NCI-H69 (cell line): ENCODE data around the gene QSOX2.

ENCODE experiments used
- DNase-seq: peaks from one replicate; lab custom pipeline; 2025; lab: John Stamatoyannopoulos, UW

The QSOX2 gene

DNA sequence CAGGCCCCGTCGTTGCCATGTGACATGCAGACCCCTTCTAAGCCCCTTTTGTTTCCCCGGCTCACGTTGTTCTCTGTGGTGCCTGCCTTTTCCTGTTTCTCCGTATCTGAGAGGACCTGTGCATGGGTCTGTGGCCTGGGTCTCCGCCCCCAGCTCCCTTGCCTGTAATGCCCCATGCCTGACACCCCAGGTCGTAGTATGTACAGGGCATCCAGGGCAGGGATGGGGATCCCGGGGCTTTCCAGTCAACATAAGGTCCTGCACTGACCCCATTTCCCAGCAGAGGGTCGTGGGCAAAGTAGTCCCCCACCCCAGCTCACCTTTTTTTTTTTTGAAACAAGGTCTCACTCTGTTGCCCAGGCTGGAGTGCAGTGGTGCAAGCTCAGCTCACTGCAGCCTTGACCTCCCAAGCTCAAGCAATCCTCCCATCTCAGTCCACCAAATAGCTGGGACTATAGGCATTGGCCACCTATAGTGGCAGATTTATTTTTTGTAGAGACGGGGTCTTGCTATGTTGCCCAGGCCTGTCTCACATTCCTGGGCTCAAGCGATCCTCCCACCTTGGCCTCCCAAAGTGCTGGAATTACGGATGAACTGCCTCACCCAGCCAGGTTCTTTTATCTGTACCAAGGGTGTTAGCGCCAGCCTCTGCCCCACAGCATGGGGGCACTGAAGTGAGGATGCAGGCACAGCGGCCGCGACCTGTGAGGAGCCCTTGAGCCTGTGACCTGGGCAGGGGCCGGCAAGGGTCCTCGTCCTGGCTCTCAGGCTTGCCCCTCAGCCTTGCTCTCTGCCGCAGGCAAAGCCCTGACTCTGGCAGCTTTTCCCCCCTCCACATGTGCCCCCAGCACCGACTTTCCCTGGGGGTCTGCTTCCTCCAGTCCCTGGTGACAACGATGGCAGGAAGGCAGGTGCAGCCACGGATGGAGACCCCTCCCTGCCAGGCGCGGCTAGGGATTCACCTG is 19.1 kb upstream of the QSOX2 start:
- DNase-seq = no peak

DNA sequence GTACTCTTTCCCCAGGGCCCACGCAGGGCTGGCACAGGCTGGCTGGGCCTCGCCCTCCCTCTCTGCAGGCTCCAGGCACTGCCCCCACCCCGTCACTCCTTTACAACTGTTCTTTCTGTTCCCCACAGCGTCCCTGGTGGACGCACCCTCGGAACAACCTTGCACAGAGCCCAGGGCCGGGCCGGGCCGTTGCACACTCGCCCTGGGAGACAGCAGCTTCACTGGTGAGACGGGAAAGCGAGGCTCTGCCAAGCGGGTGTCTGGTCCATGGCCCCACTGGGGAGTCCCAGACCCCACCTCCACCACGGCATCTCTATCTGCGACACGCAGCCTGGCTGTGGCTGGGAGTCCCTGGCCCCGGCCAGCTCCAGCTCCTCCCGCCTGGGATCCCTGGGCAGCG is 18.4 kb upstream of the QSOX2 start:
- DNase-seq = peak; percentile 88

DNA sequence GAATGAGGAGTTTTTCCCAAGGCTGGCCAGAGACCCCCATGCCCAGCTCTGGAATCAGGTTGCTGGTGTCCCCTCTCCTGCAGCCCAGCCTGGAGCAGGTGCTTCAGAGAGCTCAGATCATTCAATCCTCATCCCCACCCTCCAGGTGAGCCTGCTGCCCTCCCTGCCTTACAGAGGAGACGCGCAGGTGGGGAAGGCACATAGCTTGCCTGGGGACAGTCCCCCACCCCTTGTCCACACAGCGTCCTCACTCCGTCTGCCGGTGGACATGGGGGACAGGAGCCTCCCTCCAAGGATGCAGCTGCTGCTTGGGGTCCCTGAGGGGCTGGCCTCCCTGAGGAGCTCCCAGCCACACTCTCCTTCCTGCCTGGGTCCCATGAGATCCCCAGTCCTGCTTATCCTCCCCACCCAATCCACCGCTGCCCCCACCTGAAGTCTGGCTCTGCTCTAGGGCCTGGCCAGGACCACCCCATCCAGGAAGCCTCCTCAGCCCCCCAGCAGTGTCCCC is 17.1 kb upstream of the QSOX2 start:
- no peak for DNase-seq

DNA sequence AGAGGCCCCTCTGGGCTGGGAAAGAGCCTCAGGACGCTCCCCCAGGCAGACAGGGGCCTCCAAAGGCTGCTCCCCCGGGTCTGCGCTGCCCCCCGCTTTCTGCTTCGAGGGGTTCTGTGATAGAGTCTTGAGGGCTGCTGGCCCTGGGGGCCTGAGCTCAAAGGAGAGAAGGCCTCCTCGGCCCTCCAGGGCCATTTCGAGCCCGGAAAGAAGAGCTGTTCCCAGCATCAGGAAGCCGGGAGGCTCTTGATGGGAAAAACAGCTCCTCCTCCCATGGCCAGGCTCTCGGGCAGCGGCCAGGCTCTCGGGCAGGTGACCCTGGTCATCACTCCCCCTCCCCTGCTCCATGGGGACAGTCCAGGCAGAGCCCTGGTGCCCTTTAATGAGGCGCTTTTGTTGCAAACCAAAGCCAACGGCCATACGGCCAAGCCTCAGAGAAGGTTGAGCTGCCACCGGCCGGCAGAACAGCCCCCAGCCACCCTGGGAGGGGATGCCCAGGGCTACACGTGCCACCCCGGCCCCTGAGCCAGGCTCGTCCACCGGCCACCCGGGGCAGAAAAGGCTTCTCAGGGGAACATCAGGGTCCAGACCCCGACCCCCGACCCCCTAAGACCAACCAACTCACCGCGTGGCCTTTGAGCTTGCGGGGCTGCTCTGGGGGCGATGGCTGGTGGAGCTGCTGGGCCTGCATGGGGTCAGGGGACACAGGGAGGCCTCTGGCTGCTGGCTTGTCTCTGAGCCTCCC is 16.2 kb upstream of the QSOX2 start:
- no peak for DNase-seq

DNA sequence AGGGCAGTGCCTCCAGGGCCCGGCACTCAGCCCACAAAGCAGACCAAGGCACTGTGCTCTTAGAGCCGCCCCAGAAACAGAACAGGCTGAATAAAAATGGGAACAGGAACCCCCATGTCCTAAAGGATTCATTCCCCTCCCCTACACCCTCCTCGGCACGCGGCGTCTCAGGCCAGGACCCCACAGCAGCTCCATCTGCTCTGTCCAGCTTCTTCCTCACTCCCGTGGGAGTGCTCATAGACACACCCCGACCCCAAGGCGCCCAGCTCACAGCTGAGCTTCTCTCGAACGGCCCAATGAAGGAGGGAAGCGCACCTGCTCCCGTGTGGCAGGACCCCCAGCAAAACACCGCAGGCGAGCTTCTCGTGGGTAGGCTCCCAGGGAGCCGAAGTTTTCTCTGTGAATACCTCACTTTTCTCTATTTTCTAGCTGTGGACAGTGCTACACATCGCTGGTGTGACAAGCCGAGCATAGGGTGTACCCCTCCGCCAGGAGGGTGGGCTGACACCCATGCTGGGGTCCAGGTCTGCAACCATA is 15.4 kb upstream of the QSOX2 start:
- no peak for DNase-seq

DNA sequence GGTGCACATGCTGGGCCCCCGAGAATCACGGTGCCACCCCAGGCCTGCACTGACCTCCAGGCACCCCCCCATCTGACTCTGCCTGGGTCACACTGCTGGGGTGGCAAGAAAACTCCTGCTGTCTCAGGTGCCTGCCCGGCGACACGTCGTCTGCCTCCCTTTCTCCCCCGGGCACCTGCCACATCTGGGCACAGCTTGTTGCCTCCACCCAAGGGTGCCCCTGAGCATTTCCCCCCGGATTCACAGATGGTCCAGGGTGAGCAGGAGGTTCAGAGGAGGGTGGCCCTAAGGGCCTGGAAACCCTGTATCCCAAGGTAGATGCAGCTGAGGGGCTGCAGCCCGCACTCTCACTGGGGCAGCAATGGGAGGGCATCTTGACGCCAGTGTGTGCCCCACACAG is 14.9 kb upstream of the QSOX2 start:
- DNase-seq = peak; percentile 29

DNA sequence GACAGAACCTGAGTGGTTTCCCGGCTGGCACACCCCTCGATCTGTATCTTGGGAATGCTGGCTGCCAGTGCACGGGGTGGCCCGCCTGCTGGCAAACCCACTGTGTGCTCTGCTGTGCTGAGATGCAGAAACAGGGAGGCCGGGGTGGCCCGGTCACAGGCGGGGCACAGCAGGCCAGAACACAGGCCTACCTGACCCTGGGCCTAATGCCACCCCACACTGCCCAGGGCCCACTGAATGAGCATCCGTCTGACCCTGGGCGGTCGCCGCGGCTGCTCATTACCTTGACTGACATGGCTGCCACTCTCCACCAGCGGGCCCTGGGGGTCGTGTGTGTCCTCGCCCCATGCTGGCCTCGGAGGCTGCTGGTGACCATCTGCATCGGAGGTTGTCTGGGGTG is 14.2 kb upstream of the QSOX2 start:
- DNase-seq = no peak

DNA sequence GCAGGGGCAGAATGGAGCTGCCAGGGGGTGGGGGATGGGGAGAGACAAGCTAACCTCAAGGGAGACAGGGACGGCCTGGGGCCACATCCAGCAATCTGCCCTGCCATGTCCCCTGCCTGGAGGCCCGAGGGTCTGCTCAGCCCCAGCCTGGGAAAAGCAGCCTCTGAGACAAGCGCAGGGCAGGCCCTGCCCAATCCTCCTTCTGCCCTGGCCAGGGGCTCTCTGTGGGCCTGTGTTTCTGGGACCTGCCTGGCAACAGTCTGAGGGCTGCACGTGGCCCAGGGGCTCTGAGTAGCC is 13.9 kb upstream of the QSOX2 start:
- DNase-seq = peak; percentile 27

DNA sequence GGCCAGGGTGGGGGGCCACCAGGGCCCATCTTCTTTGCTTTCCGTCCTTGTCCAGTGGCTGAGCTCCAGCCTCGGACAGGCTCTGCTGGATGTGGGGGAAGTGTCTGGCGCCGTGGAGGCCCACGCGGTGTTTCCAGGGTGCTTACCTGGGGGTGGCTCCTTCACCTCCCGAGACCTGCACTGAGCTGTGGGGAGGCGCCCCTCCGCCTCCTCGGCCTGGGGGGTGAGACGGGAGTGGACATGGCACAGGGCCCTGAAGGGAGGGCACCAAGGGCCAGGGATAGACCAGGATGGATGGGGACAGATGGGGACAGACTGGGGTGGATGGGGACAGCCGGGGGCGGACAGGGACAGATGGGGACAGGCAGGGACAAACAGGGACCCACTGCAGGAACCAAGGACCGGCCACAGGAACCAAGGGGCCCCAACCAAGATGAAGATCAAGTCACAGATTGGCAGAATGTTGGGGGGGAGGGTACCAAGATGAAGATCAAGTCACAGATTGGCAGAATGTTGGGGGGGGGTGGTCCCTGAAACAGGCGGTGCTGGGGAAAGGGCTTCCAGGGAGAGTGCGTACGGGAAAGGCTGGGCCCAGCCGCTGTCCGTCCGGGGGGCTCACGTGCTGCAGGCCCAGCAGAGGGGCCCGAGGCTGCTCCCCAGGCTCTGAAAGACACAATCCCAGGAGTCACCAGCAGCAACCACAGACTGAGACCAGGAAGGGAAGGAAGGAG is 13.3 kb upstream of the QSOX2 start:
- DNase-seq = no peak

DNA sequence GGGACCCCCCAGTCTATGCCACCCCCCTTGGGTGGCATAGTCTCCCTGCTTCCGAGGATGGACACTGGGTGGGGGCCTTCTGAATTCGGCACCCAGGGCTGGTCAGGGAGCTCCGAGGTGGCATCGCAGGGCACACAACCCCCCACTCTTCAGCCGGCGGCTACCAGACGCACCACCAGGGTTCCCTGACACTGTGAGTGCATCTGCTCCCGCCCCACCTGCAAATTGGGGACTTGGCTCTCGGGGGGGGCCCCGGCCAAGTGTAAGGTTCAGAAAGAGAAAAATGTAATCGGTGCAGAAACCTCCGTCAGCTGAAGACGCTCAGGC is 12.7 kb upstream of the QSOX2 start:
- no peak for DNase-seq

DNA sequence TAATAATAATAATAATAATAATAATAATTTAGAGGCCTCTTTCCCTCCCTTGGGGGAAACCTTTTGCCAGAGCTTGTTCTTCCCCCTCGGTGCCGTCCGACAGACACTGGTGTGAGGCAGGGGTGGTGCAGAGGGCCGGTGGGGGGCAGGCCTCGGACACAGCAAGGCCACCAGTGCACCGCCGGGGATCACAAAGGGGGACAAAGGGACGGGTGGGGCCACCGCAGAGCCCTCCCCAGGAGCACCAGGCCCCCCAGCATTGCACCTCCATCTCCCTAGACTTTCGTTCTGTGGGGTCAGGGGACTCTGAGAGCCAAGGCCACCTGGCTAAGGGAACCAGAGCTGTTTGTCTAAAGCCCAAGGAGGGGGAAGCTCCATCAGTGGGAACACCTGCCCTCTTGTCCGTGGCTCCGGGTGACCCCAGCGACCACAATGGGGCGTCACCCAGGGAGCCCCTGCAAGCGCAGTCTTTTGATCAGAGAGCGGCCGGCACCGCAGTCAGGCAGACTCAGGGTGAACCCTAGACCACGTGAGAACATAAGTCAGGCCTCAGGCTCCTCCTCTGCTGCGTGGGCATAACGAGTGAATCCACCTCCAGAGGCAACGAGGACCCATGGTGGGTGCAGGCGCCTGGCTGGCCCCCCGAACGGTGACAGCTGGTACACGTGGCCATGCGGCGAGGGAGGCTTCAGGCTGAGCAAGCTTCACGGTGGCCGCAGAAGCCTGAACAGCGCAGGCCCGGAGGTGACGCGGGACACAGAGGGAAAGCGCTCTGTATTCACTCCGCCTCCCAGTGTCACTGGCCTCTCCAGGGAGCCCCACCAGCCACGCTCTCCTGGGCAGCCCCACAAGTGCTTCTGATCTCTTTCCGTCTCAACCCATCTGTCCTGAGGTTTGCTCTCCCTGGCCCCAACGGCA is 12.0 kb upstream of the QSOX2 start:
- DNase-seq = no peak

DNA sequence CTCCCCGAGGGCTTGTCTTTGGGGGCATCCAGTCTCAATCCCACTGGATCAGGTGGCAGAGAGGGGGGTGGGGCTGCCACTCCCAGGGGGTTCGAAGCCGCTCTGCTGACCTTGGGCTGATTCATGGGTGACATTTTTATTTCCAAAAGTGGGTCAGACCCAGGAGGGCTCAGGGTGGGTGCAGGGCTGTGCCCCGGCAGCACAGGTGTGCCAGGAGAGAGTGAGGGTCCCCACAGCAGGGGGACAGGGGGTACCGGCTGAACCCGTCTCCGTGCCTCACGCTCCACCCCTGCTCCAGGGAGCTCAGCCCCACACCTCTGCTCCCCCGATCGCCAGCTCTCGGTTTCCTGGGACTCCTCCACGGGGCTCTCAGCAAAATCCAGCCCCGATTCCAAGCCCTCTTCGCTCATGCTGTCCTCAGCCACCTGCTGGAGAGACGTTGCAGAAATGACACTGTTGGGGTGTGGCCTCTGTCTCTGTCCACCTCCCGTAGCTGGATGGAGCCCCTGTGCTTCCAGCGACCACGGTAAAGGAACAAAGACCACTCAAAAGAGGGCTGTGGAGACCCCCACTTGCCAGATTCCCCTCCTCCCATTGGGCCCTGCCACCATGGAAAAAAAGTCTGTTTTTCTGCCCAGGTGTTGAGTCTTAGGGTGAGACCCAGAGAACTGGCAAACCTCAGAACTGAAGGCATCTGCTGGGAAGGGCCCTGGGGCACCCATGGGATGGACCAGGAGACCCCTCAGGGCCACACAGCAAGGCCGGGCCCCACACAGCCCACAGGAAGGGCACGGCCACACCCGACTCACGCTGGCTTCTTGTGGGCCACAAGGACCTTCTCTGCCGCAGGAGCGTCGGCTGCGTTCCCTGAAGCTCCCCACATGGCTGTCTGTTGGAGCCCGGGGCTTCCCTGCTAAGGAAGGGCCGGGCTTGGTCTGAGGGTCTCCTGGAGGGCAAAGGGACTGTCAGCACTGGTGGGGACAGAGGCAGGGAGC is 10.6 kb upstream of the QSOX2 start:
- DNase-seq = peak; percentile 49

DNA sequence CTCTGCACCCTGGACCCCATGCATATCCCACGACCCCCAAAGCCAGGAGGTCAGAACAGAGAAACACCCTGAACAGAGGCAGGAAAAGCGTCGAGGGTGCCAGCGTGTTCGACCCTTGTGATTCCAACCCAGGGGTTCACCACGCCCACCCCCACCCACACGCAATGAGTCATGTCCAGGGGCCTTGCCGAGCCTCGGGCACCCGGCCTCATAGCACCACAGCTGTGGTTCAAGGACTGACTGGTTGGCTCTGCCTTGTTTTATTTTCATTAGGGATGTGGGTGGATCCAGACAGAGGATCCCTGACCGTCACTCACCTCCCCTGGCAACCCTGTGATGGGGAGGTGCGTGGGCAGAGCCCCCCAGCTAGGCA is 9.5 kb upstream of the QSOX2 start:
- DNase-seq = no peak

DNA sequence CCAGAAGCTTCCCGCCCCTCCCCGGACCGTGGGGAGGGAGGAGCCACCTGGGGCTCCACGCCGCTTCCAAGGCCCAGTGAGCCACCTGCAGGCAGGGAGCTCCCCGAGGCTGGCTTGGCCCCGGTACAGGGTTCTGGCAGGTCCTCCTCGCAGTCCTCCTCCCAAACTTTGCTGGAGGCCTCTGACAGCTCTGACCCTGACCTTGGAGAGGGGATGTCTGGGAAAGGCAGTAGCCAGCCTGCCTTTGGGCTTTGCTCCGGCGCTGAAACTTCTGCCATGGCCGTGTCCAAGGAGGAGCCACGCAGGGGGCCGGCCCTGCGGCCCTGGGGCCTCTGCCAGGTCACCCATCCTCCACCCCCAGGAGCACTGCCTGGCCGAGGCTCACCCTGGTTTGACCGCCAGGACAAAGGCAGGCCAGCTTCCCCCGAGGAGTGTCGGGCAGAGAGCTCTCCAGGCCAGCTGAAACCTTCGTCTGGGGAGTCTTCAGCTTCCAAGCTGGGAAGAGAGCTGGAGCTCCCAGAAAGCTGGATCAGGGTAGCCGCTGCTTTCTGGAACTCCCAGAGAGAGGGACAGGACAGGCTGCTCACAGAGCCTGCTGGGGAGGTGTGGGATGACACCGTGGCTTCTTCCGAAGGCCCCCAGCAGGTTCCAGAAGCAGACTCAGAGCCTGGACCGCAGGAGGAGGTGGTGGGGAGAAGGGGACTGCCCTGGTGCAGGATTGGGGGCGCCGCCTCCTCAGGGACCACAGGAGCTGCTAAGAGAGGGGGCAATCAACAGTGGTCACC is 9.0 kb upstream of the QSOX2 start:
- DNase-seq = no peak

DNA sequence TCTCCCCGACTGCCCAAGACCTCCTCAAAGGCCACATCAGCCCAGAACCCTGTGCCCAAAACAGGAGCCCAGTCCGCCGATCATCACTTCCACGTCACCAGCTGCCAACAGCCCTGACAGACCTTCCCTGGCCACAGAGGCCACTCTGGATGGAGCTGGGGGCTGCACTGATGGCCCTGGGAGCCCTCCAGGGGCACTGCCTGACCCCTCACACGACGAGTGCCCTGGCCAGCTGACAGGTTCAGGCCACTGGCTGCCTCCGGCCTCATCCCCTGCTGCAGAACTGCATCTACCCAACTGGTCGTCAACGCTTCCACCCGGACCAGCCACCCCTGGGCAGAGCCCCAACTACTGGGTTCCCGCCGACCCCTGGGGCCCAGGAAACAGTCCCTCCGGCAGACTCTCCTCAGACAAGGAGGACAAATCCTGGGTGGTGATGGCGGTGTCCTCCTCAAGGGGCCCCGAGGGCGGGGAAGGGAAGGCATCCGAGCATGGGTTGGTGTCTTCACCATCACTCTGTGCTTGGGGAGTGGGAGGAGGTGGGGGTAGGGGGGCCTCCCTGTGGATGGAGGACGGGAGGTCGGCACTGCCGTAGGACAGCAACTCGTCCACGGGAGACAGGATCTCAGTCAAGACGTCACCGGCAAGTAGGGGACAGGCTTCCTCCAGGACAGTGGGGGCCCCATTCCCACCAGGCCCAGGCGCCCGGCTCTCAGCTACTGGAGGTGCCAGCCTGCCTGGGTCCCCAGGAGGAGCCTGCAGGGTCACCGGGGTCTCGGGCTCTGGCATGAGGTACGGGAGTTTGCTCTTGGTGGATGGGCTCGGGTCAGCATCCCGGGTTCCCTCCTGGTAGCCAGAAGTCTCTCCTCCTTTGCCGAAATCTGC is 7.9 kb upstream of the QSOX2 start:
- DNase-seq = no peak

DNA sequence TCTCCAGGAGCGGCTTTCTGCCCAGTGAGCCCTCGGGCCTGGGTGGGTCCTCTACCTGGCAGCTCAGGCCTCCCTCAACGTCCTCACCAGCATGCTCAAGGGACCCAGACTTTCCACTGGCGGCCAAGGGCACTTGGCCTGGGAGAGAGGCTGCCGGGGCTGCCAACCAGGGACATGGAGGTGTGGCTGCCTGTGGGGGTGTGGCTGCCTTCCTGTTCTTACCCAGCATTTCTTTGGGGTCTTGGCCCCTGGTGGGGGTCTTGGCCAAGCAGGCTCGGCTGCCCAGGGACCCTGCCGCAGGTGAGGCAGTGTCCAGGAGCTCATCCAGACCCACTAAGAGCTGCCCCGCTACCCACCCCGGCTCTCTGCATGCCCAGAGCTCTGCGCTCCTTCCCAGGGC is 7.2 kb upstream of the QSOX2 start:
- DNase-seq = no peak

DNA sequence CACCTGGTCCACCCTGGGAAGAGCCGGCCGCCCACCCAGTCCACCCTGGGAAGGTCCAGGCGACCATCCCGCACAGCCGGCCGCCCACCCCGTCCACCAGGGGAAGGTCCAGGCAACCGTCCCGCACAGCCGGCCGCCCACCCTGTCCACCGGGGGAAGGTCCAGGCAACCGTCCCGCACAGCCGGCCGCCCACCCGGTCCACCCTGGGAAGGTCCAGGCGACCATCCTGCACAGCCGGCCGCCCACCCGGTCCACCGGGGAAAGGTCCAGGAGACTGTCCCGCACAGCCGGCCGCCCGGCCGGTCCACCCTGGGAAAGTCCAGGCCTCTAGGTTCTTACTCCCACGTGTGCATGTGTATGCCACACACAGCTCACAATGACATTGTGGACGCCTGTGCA is 6.7 kb upstream of the QSOX2 start:
- DNase-seq = no peak
